ENCODE data around the gene CTXND1.

Gene CTXND1

GRCh38 chr15:80272987-80273386 lies 21.0 kb upstream of the CTXND1 start:
- no peak overlapping the region for H3K4me3 ChIP-seq (replicated peaks in 1 of 2; ENCODE audit: low read depth in 2 of 2, low read length in 2 of 2)
- TF ChIP-seq CTCF (IDR thresholded peaks at IDR 0.05; ENCODE audit: low read depth, low read length): no peak

GRCh38 chr15:80270472-80270871 lies 18.5 kb upstream of the CTXND1 start:
- no peak for DNase-seq (ENCODE audit: low read depth in 2 of 2)
- TF ChIP-seq CTCF (IDR thresholded peaks at IDR 0.05; ENCODE audit: low read depth, low read length): no peak
- no peak overlapping the region for H3K4me3 ChIP-seq (replicated peaks in 1 of 2; ENCODE audit: low read depth in 2 of 2, low read length in 2 of 2)

More at GRCh38 chr15:80272987-80273386, 21.0 kb upstream of the CTXND1 start:
- no peak for DNase-seq (ENCODE audit: low read depth in 2 of 2)

DNA sequence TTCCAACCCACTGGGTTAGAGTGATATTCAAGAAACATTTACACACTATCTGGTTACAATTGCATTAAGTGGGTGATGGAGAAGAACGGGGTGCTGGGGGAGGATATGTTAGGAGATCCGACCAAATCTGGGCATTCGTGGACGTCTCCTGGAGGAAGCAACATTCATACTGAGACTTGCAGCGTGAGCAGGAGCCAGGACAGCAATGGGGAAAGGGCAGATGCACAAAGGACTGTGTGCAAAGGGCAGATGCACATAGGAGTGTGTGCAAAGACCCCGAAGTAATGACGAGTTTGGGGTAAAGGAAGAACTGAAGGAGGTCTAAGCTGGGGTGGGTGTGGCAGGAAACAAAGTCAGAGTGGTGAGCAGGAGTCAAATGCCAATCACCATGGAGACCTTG lies 16.1 kb upstream of the CTXND1 start:
- TF ChIP-seq CTCF (IDR thresholded peaks at IDR 0.05; ENCODE audit: low read depth, low read length): no peak
- DNase-seq (ENCODE audit: low read depth in 2 of 2): no peak
- no peak overlapping the region for H3K4me3 ChIP-seq (replicated peaks in 1 of 2; ENCODE audit: low read depth in 2 of 2, low read length in 2 of 2)

DNA sequence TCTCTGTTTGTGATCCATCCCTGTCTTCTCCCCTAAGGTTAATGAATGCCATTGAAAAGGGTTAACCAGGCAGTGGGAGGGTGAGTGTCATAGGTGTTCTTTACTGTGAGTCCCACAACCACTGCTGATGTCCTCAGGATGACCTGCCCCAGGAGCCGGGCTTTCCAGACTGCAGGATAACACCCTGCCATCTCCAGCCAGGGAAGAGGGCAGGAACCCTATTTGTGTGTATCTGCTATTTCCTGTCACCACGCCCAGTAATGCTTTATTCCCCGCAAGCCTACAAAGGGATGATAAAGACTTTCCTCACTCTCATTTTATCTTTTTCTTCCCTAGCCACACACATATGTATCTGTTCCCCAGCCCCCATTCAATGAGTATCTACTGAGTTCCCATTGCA lies 15.6 kb upstream of the CTXND1 start:
- H3K4me3 ChIP-seq (replicated peaks in 1 of 2; ENCODE audit: low read depth in 2 of 2, low read length in 2 of 2): no peak overlapping the region
- no peak for DNase-seq (ENCODE audit: low read depth in 2 of 2)
- no peak for TF ChIP-seq CTCF (IDR thresholded peaks at IDR 0.05; ENCODE audit: low read depth, low read length)

DNA sequence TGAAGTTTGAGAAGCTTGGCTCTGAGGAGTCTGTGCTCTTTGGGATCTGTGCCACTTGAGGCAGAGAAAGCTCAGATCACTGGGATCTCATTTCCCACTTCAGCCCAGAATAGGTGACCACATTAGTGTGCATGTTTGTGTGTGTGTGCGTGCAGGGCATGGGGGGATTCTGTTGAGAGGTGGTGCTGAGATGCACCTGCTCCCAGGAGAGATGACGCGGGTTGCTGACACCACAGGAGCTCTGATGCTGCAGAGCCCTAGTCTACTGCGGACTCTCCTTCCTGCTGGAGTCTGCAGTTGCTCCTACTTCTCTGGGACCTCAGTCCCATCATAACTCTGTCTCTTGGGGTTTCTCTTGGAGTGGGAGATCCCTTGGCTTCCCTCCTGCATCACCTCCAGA lies 14.7 kb upstream of the CTXND1 start:
- no peak for DNase-seq (ENCODE audit: low read depth in 2 of 2)
- no peak overlapping the region for H3K4me3 ChIP-seq (replicated peaks in 1 of 2; ENCODE audit: low read depth in 2 of 2, low read length in 2 of 2)
- no peak for TF ChIP-seq CTCF (IDR thresholded peaks at IDR 0.05; ENCODE audit: low read depth, low read length)

- no peak for TF ChIP-seq CTCF (IDR thresholded peaks at IDR 0.05; ENCODE audit: low read depth, low read length)
- DNase-seq (ENCODE audit: low read depth in 2 of 2): no peak
- no peak overlapping the region for H3K4me3 ChIP-seq (replicated peaks in 1 of 2; ENCODE audit: low read depth in 2 of 2, low read length in 2 of 2)
Measured at GRCh38 chr15:80266113-80266512, 14.1 kb upstream of the CTXND1 start.

DNA sequence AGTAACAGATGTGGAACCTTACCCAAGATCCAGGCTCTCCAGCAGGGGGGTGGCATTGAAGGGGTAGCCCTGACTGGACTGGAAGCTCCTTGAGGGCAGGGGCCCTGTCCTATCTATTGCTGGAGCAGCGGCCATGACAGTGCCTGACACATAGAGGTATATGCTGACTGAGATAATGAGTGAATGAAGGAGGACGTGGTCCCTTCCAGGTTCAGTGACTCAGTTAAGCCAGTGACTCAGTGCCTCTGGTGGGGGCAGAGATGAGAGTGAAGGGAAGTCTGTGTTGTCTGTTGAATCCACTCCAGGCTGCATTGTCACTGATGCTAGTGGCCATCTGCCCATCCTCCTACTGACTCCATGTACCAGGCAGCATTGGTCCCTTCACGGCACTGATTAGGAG lies 13.0 kb upstream of the CTXND1 start:
- no peak for TF ChIP-seq CTCF (IDR thresholded peaks at IDR 0.05; ENCODE audit: low read depth, low read length)
- H3K4me3 ChIP-seq (replicated peaks in 1 of 2; ENCODE audit: low read depth in 2 of 2, low read length in 2 of 2): no peak overlapping the region
- peak in 1 of 2 donors; percentile 16 for DNase-seq (ENCODE audit: low read depth in 2 of 2)

Measured in cardiac fibroblast (primary cell).